ENCODE results near the gene CDH4.

Gene CDH4

DNA sequence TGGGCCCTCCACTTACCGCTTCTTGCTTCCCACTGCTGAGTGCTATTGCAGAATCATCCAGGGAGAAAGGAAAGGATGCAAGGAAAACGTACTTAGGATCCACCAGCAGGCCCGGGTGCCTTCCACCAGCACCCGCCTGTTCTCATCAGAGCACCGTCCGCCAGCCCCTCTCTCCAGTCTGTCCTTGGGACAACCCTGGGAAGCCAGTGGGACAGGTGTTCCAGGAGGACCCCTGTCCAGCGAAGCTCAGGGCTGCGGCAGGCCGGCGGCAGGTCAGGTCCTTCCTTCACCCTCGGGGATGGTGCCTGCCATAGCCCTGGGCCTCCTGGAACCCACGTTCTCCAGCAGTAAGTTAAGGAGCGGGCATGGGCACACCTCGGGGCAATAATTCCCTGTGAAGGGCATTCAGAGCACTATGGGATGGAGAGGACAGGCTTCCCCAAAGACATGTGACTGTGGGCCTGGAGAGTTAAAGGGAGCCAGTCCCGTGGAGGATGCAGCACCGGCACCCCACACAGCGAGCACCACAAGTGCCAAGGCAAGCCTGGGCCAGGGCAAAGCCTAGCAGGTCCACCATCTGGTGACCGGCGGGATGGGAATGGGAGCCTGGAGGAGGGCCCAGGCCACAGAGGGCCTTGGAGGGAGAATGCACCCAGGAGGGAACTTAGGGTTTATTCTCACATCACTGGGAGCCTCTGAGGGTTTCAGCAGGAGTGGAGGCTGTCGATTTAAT lies 416.9 kb downstream of the CDH4 start:
- no peak for DNase-seq
- no peak overlapping the region for H3K23ac ChIP-seq (ENCODE audit: low read length)

DNA sequence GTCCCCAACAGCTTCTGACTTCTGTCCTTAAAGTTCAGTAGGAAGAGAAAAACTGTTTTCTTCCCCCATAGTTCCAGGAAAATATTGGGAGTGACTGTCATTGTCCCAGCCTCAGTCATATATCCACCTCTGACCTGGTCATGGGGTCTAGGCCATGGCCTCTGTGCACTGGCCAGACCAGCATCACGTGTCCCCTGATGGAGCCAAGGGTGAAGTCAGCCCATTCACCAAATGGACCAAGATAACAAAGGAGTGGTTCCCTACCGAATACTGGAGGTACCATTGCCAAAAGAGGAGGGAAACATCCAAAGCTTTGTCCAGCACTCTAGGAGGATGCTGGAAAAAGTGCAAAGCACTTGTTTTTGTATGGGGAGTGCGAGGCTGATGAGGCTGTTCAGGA lies 418.2 kb downstream of the CDH4 start:
- Histone ChIP-seq H3K4me2 (ENCODE audit: low read length) (no peak overlapping the region), H3K79me2 (ENCODE audit: control insufficient read depth, insufficient read depth, low read length, poor library complexity) (no peaks in the 10 kb centered on the region), H3K36me3 (ENCODE audit: control insufficient read depth in 1 of 2, insufficient read depth in 2 of 2, low read length in 2 of 2) (no peaks in the 10 kb centered on the region), H4K12ac (ENCODE audit: low read depth, low read length) (no peak overlapping the region), H2BK120ac (ENCODE audit: insufficient read depth, low read length, poor library complexity) (no peak overlapping the region), H3K27ac (ENCODE audit: low read depth, low read length) (no peak overlapping the region), H2BK5ac (ENCODE audit: low read depth, low read length, poor library complexity) (no peak overlapping the region), H3K79me1 (ENCODE audit: low read length) (no peaks in the 10 kb centered on the region), H3K27me3 (ENCODE audit: insufficient read depth, low read length) (no peaks in the 10 kb centered on the region), H3K14ac (ENCODE audit: low read length) (no peak overlapping the region), H3K23ac (ENCODE audit: low read length) (no peak overlapping the region), H2AFZ (ENCODE audit: insufficient read depth, low read length, poor library complexity) (no peak overlapping the region), H4K91ac (ENCODE audit: low read depth, low read length) (no peak overlapping the region), H3K4ac (ENCODE audit: low read depth, low read length) (no peak overlapping the region), H3K4me3 (ENCODE audit: low read depth, low read length) (no peak overlapping the region), H3K9ac (ENCODE audit: low read length) (no peak overlapping the region), H2AK5ac (ENCODE audit: low read length) (no peak overlapping the region), H4K8ac (ENCODE audit: low read depth, low read length) (no peak overlapping the region), H3K4me1 (ENCODE audit: control insufficient read depth in 1 of 2, insufficient read depth in 2 of 2, low read length in 2 of 2) (no peaks in the 10 kb centered on the region), H3K9me3 (ENCODE audit: insufficient read depth, low read depth, low read length) (peaks cover 10% of the 10 kb centered on the region), H3K18ac (ENCODE audit: low read length) (no peak overlapping the region), H2BK12ac (ENCODE audit: low read length) (no peak overlapping the region)
- DNase-seq: no peak
- no CpG with 5 or more reads among the region's 3 CpGs for WGBS (ENCODE audit: extremely low coverage, insufficient coverage, insufficient read length)

More for the DNA sequence above, 416.9 kb downstream of the CDH4 start:
- no peak overlapping the region for H3K18ac ChIP-seq (ENCODE audit: low read length)
- H3K4me1 ChIP-seq (ENCODE audit: control insufficient read depth in 1 of 2, insufficient read depth in 2 of 2, low read length in 2 of 2): no peaks in the 10 kb centered on the region
- no peak overlapping the region for H3K27ac ChIP-seq (ENCODE audit: low read depth, low read length)
- no peak overlapping the region for H3K9ac ChIP-seq (ENCODE audit: low read length)
- H2BK12ac ChIP-seq (ENCODE audit: low read length): no peak overlapping the region
- no peaks in the 10 kb centered on the region for H3K36me3 ChIP-seq (ENCODE audit: control insufficient read depth in 1 of 2, insufficient read depth in 2 of 2, low read length in 2 of 2)
- H2AK5ac ChIP-seq (ENCODE audit: low read length): no peak overlapping the region
- no peaks in the 10 kb centered on the region for H3K27me3 ChIP-seq (ENCODE audit: insufficient read depth, low read length)
- H3K9me3 ChIP-seq (ENCODE audit: insufficient read depth, low read depth, low read length): peaks cover 10% of the 10 kb centered on the region
- H3K79me1 ChIP-seq (ENCODE audit: low read length): no peaks in the 10 kb centered on the region
- H3K4me3 ChIP-seq (ENCODE audit: low read depth, low read length): no peak overlapping the region
- H3K4ac ChIP-seq (ENCODE audit: low read depth, low read length): no peak overlapping the region
- no CpG with 5 or more reads among the region's 20 CpGs for WGBS (ENCODE audit: extremely low coverage, insufficient coverage, insufficient read length)
- H3K79me2 ChIP-seq (ENCODE audit: control insufficient read depth, insufficient read depth, low read length, poor library complexity): no peaks in the 10 kb centered on the region
- no peak overlapping the region for H2BK5ac ChIP-seq (ENCODE audit: low read depth, low read length, poor library complexity)
- no peak overlapping the region for H4K91ac ChIP-seq (ENCODE audit: low read depth, low read length)
- H4K8ac ChIP-seq (ENCODE audit: low read depth, low read length): no peak overlapping the region
- H3K4me2 ChIP-seq (ENCODE audit: low read length): no peak overlapping the region
- no peak overlapping the region for H3K14ac ChIP-seq (ENCODE audit: low read length)
- no peak overlapping the region for H2AFZ ChIP-seq (ENCODE audit: insufficient read depth, low read length, poor library complexity)
- H2BK120ac ChIP-seq (ENCODE audit: insufficient read depth, low read length, poor library complexity): no peak overlapping the region
- H4K12ac ChIP-seq (ENCODE audit: low read depth, low read length): no peak overlapping the region

DNA sequence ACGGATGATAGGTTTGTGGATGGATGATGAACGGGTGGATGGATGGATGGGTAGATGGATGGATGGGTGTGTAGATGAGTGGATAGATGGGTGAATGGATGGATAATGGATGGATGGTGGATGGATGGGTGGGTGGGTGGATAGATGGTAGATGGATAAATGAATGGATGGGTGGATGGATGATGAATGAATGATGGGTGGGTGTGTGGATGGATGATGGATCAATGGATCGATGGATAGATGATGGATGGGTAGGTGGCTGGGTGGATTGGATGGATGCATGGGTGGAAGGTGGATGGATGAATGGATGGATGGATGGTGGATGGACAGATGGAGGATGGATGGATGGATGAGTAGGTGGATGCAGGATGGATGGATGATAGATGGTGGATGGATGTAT lies 419.5 kb downstream of the CDH4 start:
- Histone ChIP-seq H3K27me3 (ENCODE audit: insufficient read depth, low read length) (no peaks in the 10 kb centered on the region), H2BK5ac (ENCODE audit: low read depth, low read length, poor library complexity) (no peak overlapping the region), H3K36me3 (ENCODE audit: control insufficient read depth in 1 of 2, insufficient read depth in 2 of 2, low read length in 2 of 2) (no peaks in the 10 kb centered on the region), H4K12ac (ENCODE audit: low read depth, low read length) (no peak overlapping the region), H3K18ac (ENCODE audit: low read length) (no peak overlapping the region), H4K8ac (ENCODE audit: low read depth, low read length) (no peak overlapping the region), H3K79me1 (ENCODE audit: low read length) (no peaks in the 10 kb centered on the region), H2AK5ac (ENCODE audit: low read length) (no peak overlapping the region), H3K4me3 (ENCODE audit: low read depth, low read length) (no peak overlapping the region), H3K14ac (ENCODE audit: low read length) (no peak overlapping the region), H2BK12ac (ENCODE audit: low read length) (no peak overlapping the region), H3K9ac (ENCODE audit: low read length) (no peak overlapping the region), H3K27ac (ENCODE audit: low read depth, low read length) (no peak overlapping the region), H3K9me3 (ENCODE audit: insufficient read depth, low read depth, low read length) (peaks cover 10% of the 10 kb centered on the region), H2BK120ac (ENCODE audit: insufficient read depth, low read length, poor library complexity) (no peak overlapping the region), H3K4me2 (ENCODE audit: low read length) (no peak overlapping the region), H2AFZ (ENCODE audit: insufficient read depth, low read length, poor library complexity) (no peak overlapping the region), H3K79me2 (ENCODE audit: control insufficient read depth, insufficient read depth, low read length, poor library complexity) (no peaks in the 10 kb centered on the region), H4K91ac (ENCODE audit: low read depth, low read length) (no peak overlapping the region), H3K4me1 (ENCODE audit: control insufficient read depth in 1 of 2, insufficient read depth in 2 of 2, low read length in 2 of 2) (no peaks in the 10 kb centered on the region), H3K23ac (ENCODE audit: low read length) (no peak overlapping the region), H3K4ac (ENCODE audit: low read depth, low read length) (no peak overlapping the region)
- DNase-seq: no peak
- WGBS (ENCODE audit: extremely low coverage, insufficient coverage, insufficient read length): 100% methylated on average over 3 of the region's 3 CpGs

DNA sequence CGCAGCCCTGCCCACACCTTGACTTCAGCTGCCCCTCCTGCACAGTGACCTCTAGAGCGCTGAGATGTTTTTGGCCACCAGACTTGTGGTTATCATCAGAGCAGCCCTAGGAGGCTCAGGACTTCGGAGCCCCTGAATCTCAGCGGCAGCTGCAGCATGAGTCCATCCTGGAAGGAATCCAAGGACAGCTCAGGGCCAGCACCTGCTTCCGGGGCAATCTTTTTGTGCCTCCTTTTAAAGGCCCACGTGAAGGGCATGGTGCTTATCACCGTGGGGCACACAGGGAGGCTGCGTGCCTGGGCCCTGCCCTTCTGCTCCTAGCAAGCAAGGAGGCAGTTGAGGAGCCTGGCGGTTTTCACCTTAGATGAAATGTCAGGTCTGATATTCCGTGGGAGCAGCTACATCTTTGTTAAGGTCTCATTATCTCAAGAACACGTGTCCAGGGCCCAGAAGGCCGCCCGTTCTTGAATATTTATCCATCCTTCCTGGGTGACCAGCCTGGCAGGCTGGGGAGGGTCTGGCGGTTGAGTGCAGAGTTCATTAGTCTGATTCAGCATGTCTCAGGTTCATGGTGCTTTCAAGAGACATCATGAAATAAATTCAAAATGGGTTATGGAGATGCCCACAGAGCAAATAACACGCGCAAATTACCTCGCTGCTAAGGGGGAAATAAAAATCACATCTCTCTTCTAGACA lies 421.2 kb downstream of the CDH4 start:
- no peak overlapping the region for H3K14ac ChIP-seq (ENCODE audit: low read length)
- H2BK5ac ChIP-seq (ENCODE audit: low read depth, low read length, poor library complexity): no peak overlapping the region

More for the DNA sequence above, 421.2 kb downstream of the CDH4 start:
- Histone ChIP-seq H2BK120ac (ENCODE audit: insufficient read depth, low read length, poor library complexity) (no peak overlapping the region), H3K9ac (ENCODE audit: low read length) (no peak overlapping the region), H3K23ac (ENCODE audit: low read length) (no peak overlapping the region), H4K12ac (ENCODE audit: low read depth, low read length) (no peak overlapping the region), H3K4me3 (ENCODE audit: low read depth, low read length) (no peak overlapping the region), H4K91ac (ENCODE audit: low read depth, low read length) (no peak overlapping the region), H2BK12ac (ENCODE audit: low read length) (no peak overlapping the region), H4K8ac (ENCODE audit: low read depth, low read length) (no peak overlapping the region), H3K18ac (ENCODE audit: low read length) (no peak overlapping the region), H2AFZ (ENCODE audit: insufficient read depth, low read length, poor library complexity) (no peak overlapping the region), H3K4me2 (ENCODE audit: low read length) (no peak overlapping the region), H3K27ac (ENCODE audit: low read depth, low read length) (no peak overlapping the region), H3K4ac (ENCODE audit: low read depth, low read length) (no peak overlapping the region), H3K79me2 (ENCODE audit: control insufficient read depth, insufficient read depth, low read length, poor library complexity) (no peaks in the 10 kb centered on the region), H2AK5ac (ENCODE audit: low read length) (no peak overlapping the region), H3K9me3 (ENCODE audit: insufficient read depth, low read depth, low read length) (peaks cover 10% of the 10 kb centered on the region), H3K36me3 (ENCODE audit: control insufficient read depth in 1 of 2, insufficient read depth in 2 of 2, low read length in 2 of 2) (no peaks in the 10 kb centered on the region), H3K27me3 (ENCODE audit: insufficient read depth, low read length) (no peaks in the 10 kb centered on the region), H3K79me1 (ENCODE audit: low read length) (no peaks in the 10 kb centered on the region), H3K4me1 (ENCODE audit: control insufficient read depth in 1 of 2, insufficient read depth in 2 of 2, low read length in 2 of 2) (no peaks in the 10 kb centered on the region)
- no peak for DNase-seq
- no CpG with 5 or more reads among the region's 17 CpGs for WGBS (ENCODE audit: extremely low coverage, insufficient coverage, insufficient read length)
